HG02571 (cell line): ENCODE results near the gene POLD1.

Source experiments
- ATAC-seq: cut with Tn5 transposase; IDR thresholded peaks from one replicate; pipeline ENCODE4 v1.9.1; 2021; ENCODE audit warnings: mild to moderate bottlenecking, moderate library complexity; ENCODE audit not compliant: unreplicated experiment

Gene POLD1

GRCh38 chr19:50365434-50366306, 18.5 kb upstream of the POLD1 start, which contains the start of gene NAPSA:
Gene NAPSA, minus strand, starts transcription at chr19:50365639. Its CDS starts 18 bp downstream, at chr19:50365621.
- no peak for ATAC-seq

GRCh38 chr19:50368649-50369570, 15.2 kb upstream of the POLD1 start:
- peak; percentile 65 for ATAC-seq

- ATAC-seq: no peak
Measured at GRCh38 chr19:50371914-50372475, 12.2 kb upstream of the POLD1 start.

DNA sequence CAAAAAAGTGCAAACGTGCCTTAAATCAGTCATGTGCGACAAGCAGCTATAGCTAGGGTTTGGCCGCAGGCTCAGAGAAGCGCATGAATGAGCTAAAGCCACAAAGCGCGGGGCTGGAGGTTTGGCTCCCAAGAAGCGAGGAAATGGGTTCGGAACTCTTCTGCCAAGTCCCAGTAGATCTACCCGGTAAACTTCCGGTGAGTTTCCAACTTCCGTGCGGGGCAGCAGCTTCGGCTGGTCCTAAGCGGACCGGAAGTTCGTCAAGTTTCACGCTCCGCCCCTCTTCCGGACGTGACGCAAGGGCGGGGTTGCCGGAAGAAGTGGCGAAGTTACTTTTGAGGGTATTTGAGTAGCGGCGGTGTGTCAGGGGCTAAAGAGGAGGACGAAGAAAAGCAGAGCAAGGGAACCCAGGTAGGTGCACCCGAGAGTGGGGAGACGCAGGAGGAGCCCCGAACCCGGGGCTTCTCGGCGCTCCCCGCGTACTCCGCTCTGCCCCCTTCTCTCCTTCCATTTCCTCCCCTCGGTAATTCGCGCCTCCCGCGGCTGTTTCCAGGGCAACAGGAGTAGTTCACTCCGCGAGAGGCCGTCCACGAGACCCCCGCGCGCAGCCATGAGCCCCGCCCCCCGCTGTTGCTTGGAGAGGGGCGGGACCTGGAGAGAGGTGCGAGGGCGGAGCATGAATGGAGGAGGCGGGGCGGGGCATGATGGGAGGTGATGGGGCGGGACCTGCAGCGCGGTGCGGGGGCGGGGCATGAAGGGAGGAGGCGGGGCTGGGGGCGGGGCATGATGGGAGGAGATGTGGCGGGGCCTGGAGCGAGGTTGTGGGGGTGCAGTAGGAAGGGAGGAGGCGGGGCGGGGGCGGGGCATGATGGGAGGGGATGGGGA, 7.7 kb upstream of the POLD1 start, which contains the start of gene NR1H2:
TSS of gene NR1H2 (plus strand) at position 292 of the 885 bp plus-strand sequence. CDS start 1,149 bp downstream, outside the sequence.
- ATAC-seq: peak; percentile 72

- no peak for ATAC-seq
Measured at GRCh38 chr19:50377051-50377461, 7.1 kb upstream of the POLD1 start.

DNA sequence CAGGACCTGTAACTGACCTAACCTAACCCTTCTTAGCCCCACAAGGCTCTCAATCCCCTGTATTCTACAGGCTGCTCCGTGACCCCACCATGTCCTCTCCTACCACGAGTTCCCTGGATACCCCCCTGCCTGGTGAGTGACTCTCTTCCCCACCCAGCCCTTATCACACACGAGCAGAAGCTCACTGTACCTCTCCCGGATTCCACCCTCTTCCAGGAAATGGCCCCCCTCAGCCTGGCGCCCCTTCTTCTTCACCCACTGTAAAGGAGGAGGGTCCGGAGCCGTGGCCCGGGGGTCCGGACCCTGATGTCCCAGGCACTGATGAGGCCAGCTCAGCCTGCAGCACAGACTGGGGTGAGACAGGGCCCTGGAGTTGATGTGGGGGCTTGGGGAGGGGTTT, 6.6 kb upstream of the POLD1 start:
- no peak for ATAC-seq

DNA sequence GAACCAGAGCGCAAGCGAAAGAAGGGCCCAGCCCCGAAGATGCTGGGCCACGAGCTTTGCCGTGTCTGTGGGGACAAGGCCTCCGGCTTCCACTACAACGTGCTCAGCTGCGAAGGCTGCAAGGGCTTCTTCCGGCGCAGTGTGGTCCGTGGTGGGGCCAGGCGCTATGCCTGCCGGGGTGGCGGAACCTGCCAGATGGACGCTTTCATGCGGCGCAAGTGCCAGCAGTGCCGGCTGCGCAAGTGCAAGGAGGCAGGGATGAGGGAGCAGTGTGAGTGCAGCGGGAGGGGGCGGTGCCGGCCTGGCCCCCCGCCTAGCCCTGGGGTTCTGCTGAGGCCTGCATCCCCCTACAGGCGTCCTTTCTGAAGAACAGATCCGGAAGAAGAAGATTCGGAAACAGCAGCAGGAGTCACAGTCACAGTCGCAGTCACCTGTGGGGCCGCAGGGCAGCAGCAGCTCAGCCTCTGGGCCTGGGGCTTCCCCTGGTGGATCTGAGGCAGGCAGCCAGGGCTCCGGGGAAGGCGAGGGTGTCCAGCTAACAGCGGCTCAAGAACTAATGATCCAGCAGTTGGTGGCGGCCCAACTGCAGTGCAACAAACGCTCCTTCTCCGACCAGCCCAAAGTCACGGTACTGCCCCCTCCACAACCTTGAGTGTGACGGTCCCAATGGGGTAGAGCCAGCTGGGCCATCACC, 5.8 kb upstream of the POLD1 start:
- no peak for ATAC-seq

- no peak for ATAC-seq
Measured at GRCh38 chr19:50378863-50379236, 5.3 kb upstream of the POLD1 start.

DNA sequence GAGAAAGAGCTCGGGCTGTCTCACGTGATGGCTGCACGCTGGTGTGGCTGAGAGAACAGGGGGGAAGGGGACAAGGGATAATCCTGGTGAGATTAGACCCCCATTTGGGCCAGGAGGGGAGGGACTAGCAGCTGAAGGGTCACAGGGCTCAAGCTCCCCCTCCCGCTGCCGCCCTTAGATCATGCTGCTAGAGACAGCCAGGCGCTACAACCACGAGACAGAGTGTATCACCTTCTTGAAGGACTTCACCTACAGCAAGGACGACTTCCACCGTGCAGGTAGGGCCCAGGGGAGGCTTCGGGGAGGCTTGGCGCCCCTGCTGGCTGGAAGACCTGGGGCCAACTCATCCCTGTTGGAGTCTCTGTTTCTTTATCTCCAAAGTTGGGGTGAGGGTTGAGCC, 4.5 kb upstream of the POLD1 start:
- ATAC-seq: no peak

DNA sequence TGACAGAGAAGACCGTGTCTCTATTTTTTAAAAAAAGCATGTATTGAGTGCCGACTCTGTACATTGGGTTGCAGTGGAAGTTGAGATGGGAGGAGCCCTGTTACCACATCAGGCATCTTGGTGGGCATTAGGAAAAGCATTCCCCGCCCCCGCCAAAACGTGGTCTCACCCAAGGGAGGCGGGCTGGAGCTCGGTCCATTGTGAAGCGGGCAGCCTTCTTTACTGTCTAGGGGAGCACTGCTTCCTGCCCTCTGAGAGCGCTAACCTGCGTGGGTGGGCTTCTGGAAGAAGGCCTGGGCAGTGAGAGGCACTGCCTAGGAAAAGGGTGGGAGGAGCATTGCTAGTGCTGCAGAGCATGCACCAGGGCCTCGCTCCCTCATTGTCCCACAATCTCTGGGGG, 4.0 kb upstream of the POLD1 start:
- no peak for ATAC-seq

DNA sequence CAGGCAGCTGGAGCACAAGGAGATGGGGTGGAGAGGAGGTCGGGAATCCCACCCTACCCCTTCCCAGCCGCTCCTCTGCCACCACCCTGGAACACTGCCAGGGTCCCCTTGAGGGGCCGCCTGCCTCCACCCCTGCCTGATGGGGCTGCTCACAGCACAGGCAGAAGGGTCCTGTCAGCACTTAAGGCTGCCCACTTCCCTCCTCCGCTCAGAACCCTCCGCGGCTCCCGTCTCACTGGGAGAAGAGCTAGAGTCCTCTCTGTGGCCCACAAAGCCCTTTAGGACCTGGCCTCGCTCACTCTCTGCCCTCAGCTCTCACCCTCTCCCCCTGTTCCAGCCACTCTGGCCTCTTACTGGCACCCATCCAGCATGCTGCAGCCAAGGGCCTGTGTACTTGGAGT, 3.4 kb upstream of the POLD1 start:
- no peak for ATAC-seq

- ATAC-seq: no peak
Measured at GRCh38 chr19:50381881-50382729, 2.0 kb upstream of the POLD1 start.

DNA sequence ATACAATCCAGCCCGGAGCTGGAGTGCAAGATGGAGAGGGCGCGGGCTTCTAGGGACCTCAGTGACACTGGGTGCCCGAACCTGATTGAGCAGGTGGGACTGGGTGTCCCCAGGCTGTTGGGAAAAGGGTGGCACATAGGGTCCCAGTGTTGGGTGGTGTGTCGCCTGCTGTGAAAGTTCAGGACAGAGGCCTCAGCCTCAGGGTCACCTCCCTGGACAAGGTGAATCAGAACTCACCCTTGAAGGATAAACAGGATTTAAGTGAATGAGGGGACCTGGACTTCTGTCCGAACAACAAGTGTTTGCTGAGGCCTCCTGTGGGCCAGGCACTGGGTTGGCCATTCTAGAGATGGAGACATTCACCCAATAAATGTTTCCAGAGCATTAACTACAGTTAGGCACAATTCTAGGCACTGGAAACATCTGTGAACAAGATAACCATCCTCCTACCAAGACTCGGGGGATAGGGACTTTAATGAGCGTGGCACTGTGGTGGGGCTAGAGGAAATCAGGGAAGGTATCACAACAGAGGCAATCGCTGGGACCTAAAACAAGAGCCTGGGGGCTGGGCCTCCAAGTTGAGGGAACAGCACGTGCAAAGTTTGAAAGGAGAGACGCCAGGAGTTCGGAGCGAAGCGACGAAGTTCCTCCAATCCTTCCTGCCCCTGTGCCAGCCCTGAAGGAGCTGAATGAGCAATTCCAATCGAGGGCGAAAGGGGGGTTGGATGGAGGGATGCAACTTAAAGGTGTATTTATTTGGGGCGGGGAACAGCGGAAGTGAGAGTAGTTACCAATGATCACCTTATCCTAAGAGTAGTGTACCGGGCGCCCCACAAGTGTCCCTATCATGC, 921 bp upstream of the POLD1 start:
- no peak for ATAC-seq

DNA sequence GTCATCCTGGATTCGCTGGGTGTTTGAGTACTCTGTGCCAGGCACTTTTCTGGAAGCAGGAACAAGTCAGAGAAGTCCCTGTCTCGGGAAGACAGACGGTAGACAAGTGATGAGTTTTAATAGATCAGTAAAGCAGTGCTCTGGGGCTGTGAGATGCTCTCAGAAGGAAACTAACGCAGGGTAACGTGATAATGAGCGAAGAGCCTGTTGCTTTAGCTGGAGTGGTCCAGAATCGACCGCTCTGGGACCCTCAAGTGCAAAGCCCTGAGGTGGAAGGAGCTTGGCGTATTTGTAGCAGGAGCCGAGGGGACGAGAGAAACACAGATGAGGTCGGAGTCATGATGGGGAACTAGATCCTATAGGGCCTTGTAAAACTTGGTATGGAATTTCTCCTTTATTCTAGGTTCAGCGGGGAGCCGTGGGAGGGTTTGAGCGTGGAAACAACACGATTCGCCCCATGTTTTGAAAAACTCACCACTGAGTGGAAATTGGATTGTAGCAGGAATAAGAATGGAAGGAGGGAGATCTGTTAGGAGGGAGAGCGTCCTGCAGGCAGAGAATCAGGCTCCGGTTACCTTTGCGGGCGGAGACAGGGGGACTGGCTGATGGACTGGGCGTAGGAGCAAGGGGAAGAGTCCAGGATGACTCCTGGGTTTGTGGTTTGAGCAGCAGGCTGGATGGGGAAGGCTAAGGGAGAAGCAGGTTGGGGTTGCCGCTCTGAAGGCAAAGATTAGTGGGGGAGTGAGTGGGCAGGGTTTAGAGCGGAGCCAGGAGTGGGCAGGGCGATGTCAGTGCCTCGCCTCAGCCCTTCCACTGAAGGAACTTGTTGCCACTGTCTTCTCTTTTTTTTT, 763 bp downstream of the POLD1 start:
- ATAC-seq: no peak

GRCh38 chr19:50387176-50387867, 3.2 kb downstream of the POLD1 start:
- ATAC-seq: no peak

DNA sequence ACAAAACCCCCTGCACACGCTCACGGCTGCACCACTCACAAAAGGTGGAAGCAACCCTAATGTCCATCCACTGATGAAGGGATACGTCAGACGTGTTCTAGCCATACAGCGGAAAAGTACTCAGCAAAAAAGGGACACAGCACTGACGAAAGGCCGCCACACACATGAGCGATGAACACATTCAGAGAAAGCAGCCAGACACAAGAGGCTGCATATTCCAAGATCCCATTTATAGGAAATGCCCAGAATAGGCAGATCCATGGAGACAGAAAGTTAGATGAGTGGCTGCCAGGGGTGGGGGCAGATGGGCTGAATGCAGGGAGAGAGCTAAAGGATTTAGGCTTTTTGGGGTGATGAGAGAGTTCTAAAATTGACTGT, 3.7 kb downstream of the POLD1 start:
- no peak for ATAC-seq
